Measurements from ENCODE around the gene ABLIM1.
A peak's percentile ranks its signal among the peaks of the same experiment; 100 is the strongest.

Gene ABLIM1

GRCh38 chr10:114545819-114546218, 112.3 kb downstream of the ABLIM1 start:
- TF ChIP-seq CTCF (IDR thresholded peaks at IDR 0.05; ENCODE audit: extremely low read depth, missing control alignments): no peak
- no peak for DNase-seq (ENCODE audit: low spot score)

- no peak for DNase-seq (ENCODE audit: low spot score)
Observed at GRCh38 chr10:114545071-114545470, 113.0 kb downstream of the ABLIM1 start.

GRCh38 chr10:114544045-114544659, 113.9 kb downstream of the ABLIM1 start:
- peak; percentile 77 for DNase-seq (ENCODE audit: low spot score)
- TF ChIP-seq CTCF (IDR thresholded peaks at IDR 0.05; ENCODE audit: extremely low read depth, missing control alignments): no peak

More at GRCh38 chr10:114545071-114545470, 113.0 kb downstream of the ABLIM1 start:
- TF ChIP-seq CTCF (IDR thresholded peaks at IDR 0.05; ENCODE audit: extremely low read depth, missing control alignments): no peak

- no peak for TF ChIP-seq CTCF (IDR thresholded peaks at IDR 0.05; ENCODE audit: extremely low read depth, missing control alignments)
- DNase-seq (ENCODE audit: low spot score): no peak
Observed at GRCh38 chr10:114543456-114543855, 114.6 kb downstream of the ABLIM1 start.

GRCh38 chr10:114542373-114542772, 115.7 kb downstream of the ABLIM1 start:
- no peak for TF ChIP-seq CTCF (IDR thresholded peaks at IDR 0.05; ENCODE audit: extremely low read depth, missing control alignments)
- no peak for DNase-seq (ENCODE audit: low spot score)

GRCh38 chr10:114541797-114542160, 116.3 kb downstream of the ABLIM1 start:
- no peak for DNase-seq (ENCODE audit: low spot score)
- no peak for TF ChIP-seq CTCF (IDR thresholded peaks at IDR 0.05; ENCODE audit: extremely low read depth, missing control alignments)

- no peak for TF ChIP-seq CTCF (IDR thresholded peaks at IDR 0.05; ENCODE audit: extremely low read depth, missing control alignments)
- no peak for DNase-seq (ENCODE audit: low spot score)
Observed at GRCh38 chr10:114541081-114541796, 116.8 kb downstream of the ABLIM1 start.
